ENCODE measurements around the gene FOXO3.
"Not testable (repeated sequence)": the region's sequence is repeated elsewhere in the genome, so short reads cannot be mapped to it uniquely, and the experiment has no call there.

The FOXO3 gene

GRCh38 chr6:108556250-108556649 lies 4.5 kb upstream of the FOXO3 start:
- DNase-seq = no peak

DNA sequence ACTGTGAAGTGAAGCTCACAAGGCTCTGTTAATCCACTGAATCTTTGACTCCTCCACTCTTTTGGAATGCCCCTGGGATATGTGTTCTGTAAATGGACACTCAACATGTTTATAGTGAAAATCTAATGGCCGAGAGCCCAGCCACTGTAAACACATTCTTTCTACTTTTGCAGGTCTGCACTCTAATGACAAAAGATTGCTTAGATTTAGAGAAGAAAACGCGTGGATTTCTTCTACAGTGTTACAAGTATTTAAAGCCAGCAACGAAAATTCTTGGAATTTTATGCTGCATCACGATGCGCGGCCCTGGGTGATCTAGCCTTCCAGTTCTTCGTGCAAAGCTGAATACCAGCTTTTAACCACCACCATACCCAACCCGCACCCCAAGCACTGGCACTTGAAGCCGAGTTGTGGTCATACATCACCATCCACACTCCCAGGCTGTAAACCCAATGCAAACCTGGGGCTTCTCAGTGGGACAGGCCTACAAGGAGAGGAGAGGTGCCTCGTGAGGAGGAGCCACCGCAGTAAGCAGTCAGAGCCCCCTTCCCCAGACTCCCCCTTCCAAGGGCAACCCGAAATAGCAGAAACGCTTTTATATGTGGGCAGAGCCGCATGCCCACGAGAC lies 3.7 kb upstream of the FOXO3 start:
- no peak for DNase-seq

GRCh38 chr6:108557494-108558371 lies 3.0 kb upstream of the FOXO3 start:
- DNase-seq = peak; percentile 57 to 85 (median 72)

- peak; percentile 80 to 95 (median 92) for DNase-seq
Observed at GRCh38 chr6:108558372-108559096, 2.2 kb upstream of the FOXO3 start.

- peak; percentile 49 to 86 (median 73) for DNase-seq
Observed at GRCh38 chr6:108559097-108559883, 1.4 kb upstream of the FOXO3 start.

GRCh38 chr6:108559884-108560462 lies 744 bp upstream of the FOXO3 start:
- DNase-seq = no peak

DNA sequence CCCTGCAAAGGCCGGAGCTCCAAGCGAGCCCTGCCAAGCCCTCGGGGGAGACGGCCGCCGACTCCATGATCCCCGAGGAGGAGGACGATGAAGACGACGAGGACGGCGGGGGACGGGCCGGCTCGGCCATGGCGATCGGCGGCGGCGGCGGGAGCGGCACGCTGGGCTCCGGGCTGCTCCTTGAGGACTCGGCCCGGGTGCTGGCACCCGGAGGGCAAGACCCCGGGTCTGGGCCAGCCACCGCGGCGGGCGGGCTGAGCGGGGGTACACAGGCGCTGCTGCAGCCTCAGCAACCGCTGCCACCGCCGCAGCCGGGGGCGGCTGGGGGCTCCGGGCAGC lies 561 bp downstream of the FOXO3 start:
- not testable (repeated sequence) for DNase-seq

- DNase-seq = no peak
Observed at GRCh38 chr6:108561742-108562502, 1.2 kb downstream of the FOXO3 start.

- DNase-seq = no peak
Observed at GRCh38 chr6:108562503-108562993, 1.8 kb downstream of the FOXO3 start.

GRCh38 chr6:108563292-108563691 lies 2.6 kb downstream of the FOXO3 start:
- DNase-seq = no peak

- no peak for DNase-seq
Observed at GRCh38 chr6:108564178-108564577, 3.5 kb downstream of the FOXO3 start.

GRCh38 chr6:108565091-108565766 lies 4.5 kb downstream of the FOXO3 start:
- DNase-seq = no peak

DNA sequence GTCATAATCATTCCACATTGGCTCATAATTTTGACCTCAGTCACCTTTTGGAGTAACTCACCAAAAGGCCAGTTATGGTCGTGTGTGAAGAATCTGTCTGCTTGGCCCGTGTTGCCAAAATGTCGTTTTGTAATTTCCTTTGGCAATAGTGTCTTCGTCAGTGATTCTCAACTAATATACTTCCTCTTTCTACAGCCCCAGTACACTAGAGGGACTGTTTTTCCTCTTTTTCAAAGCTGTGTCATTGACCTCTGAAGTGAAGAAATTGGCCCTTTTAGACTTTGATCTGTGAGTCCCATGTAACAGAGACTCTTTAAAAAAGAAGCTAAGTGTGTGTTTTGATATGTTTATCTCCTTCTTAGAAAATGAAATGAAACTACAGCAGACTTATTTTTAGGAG lies 5.2 kb downstream of the FOXO3 start:
- DNase-seq = no peak

GRCh38 chr6:108566406-108566805 lies 5.7 kb downstream of the FOXO3 start:
- DNase-seq = no peak

- no peak for DNase-seq
Observed at GRCh38 chr6:108568101-108568500, 7.4 kb downstream of the FOXO3 start.

GRCh38 chr6:108568551-108569305 lies 8.0 kb downstream of the FOXO3 start:
- DNase-seq = no peak

DNA sequence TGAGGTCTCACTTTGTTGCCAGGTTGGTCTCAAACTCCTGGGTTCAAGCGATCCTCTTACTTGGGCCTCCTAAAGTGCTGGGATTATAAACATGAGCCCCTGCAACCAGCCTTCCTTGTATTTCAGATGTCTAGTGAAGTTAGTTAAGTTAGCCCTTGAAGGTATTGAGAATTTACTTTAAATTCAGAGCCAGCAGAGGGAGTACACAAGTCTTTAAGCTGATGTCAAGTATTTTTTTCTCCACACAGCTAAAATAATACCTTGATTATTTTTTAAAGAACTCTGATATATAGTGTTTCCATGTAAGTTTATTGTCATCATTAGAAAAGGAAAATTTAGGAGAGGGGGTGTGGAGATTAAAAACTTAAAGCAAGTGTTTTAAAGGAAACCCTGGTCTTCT lies 9.8 kb downstream of the FOXO3 start:
- no peak for DNase-seq

GRCh38 chr6:108574457-108575141 lies 13.9 kb downstream of the FOXO3 start:
- no peak for DNase-seq

DNA sequence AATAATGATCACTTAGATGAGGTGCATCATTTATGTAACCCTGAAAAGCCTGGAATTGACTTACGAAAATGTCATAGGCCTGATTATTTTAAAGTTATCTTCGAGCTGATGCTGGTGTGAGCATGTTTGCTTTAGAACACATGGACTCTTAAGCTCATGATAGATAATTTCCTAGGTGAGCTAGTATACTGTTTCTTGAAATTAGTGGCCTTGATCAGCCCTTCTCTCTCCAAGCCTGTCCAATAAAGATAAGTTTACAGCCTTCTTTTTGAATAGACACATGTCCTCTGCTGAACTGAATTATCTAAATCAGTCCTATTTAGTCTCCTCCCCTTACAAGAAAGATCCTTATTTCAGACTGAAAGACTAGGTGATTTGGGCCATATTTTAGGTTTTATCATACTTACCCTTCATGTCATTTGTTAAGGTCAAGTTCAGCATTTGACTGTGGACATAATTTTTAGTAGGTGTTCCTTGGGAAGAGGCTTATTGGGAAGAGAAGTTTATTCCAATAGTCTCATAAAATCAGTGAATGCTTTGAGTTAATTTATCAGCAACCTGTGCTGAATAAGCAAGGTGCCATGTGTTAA lies 15.3 kb downstream of the FOXO3 start:
- no peak for DNase-seq

Measured in activated naive CD4-positive, alpha-beta T cell (primary cell).